Ovary (tissue), 3 donors: ENCODE data around the gene XYLT1.

Source experiments
- EP300 ChIP-seq: sonication (generic); formaldehyde crosslinking; IDR thresholded peaks from one replicate; pipeline ENCODE4 v1.6.1; 2017; ENCODE audit warnings: antibody characterized with exemption
- POLR2A ChIP-seq: fragments of 450-650 bp; IDR thresholded peaks from one replicate; pipeline ENCODE4 v1.6.1; 2017; ENCODE audit warnings: antibody characterized with exemption, mild to moderate bottlenecking, moderate library complexity
- TF ChIP-seq, protein P1 (sequence below), 3 donors: fragments of 450-650 bp in 2 of 3; fragments of 200-600 bp in 1 of 3; IDR thresholded peaks; one replicate each; pipeline versions ENCODE4 v1.5.1 to v1.8.0; 2016 to 2022; ENCODE audit warnings: antibody characterized with exemption in 3 of 3, mild to moderate bottlenecking in 1 of 3
- donor health status: DM: no; HTN: no; CAD: no.

DNA sequence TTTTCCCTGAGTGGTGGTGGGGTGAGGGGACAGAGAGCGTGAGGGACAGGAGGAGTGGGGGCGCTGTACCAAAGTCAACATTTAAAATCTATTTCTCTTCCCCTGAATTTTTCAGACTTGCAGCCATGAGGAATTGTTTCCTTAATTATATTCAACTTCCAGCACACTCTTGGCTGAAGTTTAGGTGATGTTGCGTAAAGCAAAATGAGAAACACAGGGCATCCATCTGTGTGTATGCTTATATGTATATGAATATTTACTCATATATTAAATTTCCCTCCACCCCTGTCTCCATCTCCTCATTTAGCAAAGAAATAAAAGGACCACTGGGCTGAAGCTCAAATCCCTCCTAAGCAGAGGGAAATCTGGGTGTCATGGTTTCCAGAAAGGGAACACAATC, 218.1 kb downstream of the XYLT1 start:
- TF ChIP-seq, protein P1, sequence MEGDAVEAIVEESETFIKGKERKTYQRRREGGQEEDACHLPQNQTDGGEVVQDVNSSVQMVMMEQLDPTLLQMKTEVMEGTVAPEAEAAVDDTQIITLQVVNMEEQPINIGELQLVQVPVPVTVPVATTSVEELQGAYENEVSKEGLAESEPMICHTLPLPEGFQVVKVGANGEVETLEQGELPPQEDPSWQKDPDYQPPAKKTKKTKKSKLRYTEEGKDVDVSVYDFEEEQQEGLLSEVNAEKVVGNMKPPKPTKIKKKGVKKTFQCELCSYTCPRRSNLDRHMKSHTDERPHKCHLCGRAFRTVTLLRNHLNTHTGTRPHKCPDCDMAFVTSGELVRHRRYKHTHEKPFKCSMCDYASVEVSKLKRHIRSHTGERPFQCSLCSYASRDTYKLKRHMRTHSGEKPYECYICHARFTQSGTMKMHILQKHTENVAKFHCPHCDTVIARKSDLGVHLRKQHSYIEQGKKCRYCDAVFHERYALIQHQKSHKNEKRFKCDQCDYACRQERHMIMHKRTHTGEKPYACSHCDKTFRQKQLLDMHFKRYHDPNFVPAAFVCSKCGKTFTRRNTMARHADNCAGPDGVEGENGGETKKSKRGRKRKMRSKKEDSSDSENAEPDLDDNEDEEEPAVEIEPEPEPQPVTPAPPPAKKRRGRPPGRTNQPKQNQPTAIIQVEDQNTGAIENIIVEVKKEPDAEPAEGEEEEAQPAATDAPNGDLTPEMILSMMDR (IDR thresholded peaks at IDR 0.05) = no peak
- no peak for TF ChIP-seq EP300
- no peak for TF ChIP-seq POLR2A
